A172 (cell line): ENCODE measurements around the gene ZDHHC9. TPM values are rescaled to one million over a fixed set of nuclear protein-coding genes. Genes with fewer than 3 reads are reported as not detected.
"Not testable (repeated sequence)": the region's sequence is repeated elsewhere in the genome, so short reads cannot be mapped to it uniquely, and the experiment has no call there.

Source experiments
- DNase-seq: peaks from one replicate; pipeline ENCODE4 v3.0.0-alpha.2; 2015; ENCODE audit warnings: low spot score
- total RNA-seq: library from RNA; depleted of rRNA; stranded (reverse); fragments of >200 nt; shearing (Covaris generic); gene quantifications from 2 replicates; pipeline ENCODE4 v1.2.3, GENCODE V29; 2014; rRNA removed

Gene ZDHHC9
- total RNA-seq = 10.4 and 18.8 TPM in 2 replicates

DNA sequence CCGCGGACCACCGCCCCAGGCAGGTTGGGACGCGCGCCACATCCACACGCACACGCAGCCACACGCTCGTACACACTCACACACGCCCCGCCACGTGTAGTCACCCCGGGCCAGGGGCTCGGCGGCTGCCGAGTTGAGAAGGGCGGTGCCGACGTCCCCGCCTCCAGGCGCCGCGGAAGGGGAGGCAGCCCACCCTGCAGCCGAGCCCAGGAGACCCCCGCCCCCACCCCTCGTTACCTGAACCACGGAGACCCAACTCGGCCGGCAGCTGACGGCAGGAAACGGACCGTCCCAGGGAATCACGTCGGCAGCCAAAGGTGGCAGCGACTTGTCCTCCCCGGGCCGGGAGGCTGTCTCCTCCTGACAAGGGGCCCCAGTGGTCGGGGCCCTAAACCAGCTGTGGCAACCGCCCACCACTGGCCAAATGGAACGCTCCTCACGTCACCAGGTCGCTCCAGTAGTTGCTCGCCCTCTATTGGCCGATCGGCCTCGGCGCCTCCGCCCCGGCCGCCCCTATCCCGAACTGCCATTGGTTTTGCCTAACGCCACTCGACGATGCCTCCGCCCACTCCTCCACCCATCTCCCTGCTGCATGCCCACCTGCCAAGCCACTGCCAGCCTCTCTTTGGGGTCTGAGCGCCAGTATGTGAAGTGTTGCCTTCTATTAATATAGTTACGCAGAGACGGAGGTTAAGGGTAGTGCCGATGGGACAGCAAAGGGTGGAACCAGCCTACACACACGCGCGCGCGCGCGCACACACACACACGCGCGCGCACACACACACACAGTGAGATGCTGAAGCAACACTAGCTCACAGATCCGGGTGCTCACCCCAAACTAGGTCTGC, at the start of gene ZDHHC9:
ZDHHC9 (minus strand) TSS at position 428 of the 848 bp plus-strand sequence. CDS start 1,941 bp downstream, outside the sequence.
- peak; percentile 61 for DNase-seq

DNA sequence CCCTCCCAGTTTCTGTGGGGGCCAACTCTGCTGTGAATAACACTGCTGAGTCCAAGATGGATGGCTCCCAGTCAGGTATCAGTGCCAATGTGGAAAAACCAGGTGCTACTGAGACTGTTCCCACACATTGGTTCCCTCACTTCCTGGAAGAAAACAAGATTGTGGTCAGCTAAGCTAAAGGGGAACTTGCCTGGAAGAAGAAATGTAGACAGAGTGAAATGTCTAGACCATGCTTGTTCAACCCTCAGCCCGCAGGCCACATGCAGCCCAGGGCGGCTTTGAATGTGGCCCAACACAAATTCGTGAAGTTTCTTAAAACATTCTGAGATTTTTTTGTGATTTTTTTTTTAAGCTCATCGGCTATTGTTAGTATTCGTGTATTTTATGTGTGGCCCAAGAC, 33.7 kb upstream of the ZDHHC9 start:
- DNase-seq = peak; percentile 0

DNA sequence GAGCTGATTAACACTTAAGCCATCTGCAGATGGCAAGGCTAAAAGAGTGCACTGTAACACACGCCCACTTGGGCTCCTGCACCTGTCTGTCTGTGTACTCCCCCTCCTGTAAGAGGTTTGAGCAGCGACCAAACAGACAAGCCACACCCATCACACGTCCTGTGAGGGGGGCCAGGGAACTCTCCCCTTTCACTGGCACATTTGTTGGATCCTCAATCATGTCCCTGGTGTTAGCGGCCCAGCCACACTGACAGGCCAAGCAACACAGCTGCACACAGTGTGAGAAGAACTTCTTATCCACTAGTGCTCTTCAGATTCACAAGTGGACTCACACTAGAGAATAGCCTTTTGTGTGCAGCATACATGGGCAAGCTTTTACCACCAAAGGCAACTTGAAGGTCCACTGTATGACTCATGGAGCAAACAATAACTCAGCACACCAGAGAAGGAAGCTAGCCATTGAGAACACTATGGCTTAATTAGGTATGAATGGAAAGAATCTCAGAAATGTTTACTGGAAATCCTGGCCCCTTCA, 33.2 kb upstream of the ZDHHC9 start:
- DNase-seq = peak; percentile 6

DNA sequence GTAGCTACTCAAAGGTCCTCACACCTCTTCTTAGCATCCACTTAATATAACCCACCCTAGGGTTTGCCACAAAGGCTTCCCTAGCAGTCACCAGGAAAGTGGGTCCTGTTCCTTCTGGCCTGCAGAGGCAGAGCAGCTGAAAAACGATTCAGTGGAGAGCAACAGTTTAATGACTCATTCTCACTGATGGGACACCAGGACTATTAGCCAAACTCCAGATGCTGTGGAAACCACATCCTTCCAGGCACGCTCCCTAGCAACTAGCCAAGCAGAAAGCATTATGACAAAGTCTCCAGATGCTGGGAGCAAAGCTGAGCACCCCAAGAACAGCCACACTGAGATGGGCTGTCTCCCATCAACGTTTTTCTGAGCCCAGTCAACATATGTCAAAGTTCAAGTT, 32.0 kb upstream of the ZDHHC9 start:
- DNase-seq = peak; percentile 21

DNA sequence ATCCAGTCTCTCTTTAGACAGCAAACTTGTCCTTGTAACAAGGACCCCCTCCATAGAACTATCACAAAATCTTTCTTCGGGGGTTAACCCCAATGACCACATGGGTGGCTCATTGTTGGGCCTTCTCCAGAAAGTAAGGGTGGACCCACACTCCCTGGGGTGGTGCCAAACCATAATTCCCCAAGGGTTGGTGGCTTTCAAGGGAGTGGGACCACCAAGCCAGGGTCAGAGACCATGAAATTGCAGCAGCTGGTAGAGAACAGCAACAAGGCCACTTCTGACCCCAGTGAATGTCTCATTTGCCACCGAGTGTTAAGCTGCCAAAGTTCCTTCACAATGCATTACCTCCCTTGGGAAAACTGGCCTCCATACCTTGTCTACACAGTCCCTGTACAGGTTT, 28.8 kb upstream of the ZDHHC9 start:
- no peak for DNase-seq

DNA sequence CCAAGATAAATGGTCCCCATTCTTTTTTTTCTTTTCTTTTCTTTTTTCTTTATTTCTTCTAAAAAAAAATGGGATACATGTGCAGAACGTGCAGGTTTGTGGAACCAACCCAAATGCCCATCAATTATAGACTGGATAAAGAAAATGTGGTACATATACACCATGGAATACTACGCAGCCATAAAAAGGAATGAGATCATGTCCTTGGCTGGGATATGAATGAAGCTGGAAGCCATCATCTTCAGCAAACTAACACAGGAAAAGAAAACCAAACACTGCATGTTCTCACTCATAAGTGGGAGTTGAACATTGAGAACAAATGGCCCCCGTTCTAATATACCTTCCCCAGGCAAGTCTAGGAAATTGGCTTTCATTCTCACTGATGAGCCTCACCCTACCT, 22.6 kb upstream of the ZDHHC9 start:
- DNase-seq = not testable (repeated sequence)

DNA sequence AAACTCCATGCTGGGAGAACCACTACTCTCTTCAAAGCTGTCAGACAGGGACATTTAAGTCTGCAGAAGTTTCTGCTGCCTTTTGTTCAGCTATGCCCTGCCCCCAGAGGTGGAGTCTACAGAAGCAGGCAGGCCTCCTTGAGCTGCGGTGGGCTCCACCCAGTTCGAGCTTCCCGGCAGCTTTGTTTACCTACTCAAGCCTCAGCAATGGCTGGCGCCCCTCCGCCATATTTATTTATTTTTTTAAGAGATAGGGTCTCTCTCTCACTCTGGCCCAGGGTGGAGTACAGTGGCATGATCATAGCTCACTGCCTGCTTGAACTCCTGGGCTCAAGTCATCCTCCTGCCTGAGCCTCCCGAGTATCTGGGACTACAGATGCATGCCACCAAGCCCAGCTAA, 15.4 kb upstream of the ZDHHC9 start:
- DNase-seq = not testable (repeated sequence)

DNA sequence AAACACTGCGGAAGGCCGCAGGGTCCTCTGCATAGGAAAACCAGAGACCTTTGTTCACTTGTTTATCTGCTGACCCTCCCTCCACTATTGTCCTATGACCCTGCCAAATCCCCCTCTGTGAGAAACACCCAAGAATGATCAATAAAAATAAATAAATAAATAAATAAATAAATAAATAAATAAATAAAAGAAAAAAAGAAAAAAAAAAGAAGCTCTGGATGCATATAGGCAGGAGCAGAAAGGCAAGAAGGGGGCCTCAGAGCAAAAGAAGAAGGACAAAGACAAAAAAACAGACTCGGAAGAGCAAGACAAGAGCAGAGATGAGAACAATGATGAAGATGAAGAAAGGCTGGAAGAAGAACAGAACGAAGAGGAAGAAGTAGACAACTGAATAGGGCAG, 8.1 kb upstream of the ZDHHC9 start:
- DNase-seq = not testable (repeated sequence)

DNA sequence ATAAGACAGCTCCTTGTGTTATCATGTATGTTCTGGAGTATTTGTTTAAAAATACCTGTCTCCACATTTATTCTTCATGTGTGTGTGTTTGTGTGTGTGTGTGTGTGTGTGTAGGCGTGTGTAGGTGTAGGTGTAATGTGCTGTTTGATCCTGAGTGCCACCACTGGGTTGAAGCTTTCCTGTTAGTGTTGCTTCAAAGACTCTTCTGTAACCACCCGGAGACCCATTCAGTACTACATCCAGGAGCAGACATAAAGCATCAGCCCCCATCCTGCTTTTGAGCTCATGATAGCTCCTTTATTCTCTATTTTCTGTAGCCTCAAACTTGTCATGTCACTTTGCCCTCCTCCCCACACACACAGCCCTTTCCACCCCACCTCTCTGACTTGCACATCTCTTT, 3.0 kb upstream of the ZDHHC9 start:
- no peak for DNase-seq

DNA sequence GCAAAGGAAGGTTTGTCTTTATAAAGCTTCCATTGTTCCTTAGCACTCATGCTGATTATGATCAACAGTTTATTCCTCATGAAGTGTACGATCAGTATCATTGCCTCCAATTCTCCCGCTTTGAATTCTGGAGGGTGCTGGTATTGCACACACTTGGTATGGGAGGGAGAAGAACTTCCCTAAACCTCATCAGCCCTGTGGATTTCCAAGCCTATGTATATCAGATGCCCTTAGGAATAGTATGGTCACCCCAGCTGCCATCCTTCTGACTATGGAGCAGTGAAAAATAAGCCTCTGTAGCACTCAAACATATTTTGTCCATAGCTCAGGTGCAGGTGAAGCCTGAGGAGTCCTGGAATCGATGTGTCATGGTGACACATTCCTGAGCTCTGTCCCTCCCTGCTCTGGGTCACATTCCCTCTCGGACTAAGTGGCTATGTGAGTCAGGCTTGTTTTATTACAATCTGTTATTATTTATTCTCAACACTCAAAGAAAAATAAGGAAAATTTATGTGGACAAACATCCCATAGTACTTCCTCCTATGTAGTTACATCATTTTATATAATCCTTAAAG, 2.0 kb upstream of the ZDHHC9 start:
- no peak for DNase-seq

DNA sequence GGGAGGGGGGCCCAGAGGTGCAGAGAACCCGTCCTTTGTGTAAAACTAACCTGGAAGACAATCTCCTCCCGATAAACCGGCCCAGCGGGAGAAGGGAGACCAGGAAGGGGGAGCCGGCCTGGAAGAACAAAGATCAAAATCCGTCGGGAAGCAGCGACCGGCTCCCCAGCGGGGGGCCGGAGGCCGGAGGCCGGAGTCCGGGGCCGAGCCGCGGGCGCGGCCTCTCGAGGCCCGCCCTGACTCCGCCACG, 552 bp downstream of the ZDHHC9 start:
- no peak for DNase-seq

DNA sequence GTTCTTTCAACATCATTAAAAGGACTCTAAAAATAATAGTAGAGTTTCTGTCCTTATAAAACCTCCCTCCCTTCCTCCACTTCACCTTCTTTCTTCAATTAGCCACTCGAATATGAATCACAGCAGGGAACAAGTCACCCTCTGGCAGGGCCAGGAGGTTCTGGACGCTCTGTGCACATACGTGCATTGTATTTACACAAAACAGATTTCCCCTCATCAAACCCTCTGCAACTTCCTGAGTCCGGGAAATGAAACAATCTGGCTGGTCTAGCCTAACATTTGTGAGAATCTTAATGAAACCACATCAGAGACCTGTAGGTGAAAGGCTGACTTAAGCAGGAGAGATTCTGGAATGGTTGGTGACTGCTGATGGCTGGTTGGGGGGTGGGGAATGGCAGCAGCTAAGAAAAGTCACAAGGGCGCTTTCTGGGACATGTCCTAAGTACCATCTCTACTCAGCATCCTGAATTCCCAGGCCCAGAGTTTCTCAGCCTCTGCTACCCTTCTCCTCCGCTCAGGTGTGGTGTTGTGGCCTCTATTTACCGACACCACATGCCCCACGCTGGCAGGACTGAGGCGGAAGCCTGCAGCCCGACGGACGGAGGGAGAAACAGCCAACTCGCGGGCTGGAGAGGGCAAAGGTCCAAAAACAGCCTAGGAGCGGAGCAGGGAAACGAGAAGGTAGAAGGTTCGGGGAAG, 1.0 kb downstream of the ZDHHC9 start:
- DNase-seq = no peak

DNA sequence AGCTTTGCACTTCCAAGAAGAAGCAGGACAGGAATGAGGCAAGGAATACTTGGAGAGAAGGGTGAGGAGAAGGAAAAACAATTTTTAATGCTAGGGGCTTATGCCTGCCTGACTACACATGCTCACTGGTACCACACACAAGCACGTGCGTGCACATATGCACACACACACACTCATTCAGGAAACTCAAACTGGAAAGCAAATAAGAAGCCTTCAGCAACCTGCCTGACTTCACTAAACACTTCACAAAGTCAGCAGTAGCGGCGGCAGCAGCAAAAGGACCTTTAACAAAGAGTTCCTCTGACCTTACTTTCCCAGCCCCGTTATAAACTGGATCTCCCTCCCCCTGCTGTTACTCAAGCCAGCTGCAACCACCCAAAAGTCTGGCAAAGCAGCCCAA, 3.3 kb downstream of the ZDHHC9 start:
- no peak for DNase-seq

DNA sequence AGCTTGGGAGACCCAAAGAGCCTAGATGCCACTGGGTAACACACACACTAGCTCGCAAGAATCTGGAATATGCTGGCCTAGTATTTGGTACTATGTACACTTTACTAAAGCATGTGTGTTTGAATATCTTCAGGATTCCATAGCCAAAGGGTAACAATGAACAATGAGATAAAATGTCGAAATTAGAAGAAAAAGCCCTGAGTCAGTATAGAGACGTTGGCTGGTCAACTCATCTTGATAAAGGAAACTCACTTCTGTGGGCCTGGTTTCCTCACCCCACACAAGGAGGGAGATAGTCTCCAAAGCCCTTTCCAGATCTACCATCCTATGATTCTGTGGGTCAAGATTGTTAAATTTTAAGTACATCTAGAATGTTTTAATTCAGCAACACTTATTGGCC, 6.9 kb downstream of the ZDHHC9 start:
- no peak for DNase-seq

DNA sequence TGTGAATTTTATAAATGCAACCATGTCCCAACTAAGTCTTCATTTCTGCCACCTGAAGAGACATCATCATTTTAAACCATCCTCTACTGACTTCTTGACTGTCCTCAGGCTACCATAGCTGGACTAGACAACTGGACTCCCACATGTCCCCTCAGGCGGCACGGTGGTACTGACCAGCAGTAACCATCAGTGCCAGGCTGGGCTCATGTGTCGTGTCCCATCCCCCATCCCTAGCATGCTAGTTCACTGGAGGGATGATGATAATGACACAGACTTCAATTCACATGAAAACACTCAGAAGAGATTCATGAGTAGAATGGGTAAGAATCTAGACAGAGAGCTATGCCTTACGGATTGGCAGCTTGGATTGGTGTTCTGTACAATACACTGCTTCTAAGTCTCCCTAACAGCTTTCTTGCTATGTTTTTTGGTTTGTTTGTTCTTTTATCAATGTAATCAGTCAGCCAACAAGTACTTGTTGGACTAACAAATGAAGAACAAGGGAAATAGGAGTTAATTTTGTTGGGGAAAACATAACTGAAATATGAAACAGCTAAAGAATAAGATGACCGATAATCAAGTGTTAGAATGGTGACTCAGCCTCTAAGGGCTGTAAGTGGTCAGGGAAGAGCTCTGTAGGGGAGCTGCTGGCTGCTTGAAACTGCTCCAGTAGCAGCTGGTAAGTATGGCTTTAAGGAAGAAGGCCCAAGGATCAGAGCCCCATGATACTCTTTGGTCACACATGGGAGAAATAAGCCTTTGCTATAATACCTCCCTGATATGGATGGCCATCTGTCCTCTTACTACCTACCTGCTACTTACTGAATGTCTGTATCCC, 10.3 kb downstream of the ZDHHC9 start:
- DNase-seq = no peak

DNA sequence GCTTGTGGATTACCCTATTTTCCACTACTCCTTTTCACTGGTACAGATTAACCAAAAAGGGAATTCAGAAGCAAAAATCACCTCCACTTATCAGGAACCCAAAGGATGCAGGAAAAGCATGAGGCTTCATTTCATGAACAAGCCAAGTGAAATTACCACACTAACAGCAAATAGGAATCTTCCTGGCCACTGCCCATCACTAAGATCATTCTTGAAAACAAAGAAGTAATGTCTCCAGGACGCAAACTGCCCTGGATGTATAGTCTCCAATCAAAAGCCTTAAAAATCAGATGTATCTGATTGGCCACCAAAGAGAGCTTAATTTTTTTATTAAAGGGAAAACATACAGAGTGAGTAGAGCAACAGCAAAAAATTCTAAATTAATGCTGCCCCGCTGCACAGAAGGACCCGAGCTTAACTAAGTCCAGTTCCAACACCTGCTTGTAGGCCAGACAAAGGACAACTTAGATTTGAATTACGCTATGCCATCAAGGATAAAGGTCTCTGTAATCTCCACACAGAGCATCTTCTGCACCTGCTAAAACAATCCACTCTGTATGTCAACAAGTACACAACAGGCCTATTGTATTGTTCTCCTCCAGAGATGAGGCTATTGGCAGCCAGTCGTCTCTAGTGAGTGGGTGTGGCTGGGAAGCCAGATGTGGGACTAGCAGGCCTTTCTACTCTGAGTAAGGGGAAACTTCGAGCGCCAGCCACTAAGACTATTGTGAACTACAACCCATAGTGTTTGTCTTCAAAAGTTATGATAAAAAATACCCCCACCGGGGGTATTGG, 12.4 kb downstream of the ZDHHC9 start:
- no peak for DNase-seq

DNA sequence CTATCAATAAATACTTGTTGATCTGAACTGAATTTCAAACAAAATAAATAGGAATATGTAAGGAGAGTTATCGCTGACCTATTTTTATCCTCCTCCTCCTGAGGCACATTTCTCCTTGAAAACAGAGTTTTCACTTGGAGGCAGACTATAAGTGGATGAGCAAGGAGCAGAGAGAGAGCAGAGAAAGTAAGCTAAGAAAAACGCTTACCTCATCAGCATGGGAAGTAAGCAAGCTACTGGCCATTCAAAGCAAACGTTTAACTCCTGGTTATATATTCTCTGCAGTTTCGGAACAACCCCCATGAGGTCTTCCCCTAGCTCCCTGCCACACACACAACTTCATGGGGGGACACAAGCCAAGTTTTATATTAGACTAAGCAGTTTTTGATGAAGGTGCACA, 13.2 kb downstream of the ZDHHC9 start:
- DNase-seq = no peak

DNA sequence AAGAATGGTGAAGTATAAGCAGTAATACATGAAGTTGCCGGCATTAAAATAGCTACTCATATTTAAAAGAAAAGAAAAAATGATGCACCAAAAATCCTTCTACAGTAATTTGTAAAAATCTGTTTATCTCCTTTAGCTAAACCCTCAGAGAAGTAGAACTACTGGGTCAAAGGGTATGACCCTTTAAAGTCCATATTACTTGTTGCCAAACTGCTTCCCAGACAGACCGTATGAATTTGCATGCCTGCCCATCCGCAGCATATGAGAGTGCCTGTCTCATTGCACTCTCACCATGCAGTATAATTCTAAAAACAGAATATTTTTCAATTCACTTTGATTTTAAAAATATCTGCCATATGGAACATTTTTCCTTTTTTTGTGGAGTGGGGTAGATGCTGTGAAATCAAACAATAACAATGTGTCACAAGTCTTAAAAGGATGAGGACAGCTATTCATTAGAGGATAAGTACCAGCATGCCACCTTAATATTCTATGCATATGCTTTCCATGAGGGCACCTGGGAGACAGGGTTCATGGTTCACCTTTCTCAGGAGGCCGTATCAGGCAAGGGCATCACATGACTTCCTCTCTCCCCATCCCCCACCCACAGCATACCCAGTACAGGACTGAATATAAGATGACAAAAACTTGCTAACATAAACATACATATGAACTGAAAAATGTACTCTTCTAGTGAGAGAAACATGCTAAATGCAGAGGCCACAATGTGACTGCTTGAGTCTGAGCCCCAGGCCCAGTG, 17.8 kb downstream of the ZDHHC9 start:
- DNase-seq = no peak

DNA sequence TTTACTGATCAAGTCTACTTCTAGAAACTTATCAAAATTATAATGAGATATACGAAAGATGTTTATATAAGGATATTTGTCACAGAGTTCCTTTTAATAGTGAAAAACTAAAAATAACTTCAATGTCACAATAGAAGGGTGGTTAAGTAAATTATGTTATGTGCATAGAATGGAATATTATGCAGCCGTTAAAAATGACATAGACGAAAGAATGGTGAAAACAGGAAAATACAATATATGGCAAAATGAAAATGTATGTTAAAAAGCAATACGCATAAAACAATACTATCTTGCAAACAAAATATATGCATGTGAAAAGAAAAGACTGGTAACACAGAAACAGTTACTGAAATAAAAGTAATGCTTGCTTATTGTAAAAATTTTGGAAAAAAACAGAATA, 19.1 kb downstream of the ZDHHC9 start:
- DNase-seq = no peak

DNA sequence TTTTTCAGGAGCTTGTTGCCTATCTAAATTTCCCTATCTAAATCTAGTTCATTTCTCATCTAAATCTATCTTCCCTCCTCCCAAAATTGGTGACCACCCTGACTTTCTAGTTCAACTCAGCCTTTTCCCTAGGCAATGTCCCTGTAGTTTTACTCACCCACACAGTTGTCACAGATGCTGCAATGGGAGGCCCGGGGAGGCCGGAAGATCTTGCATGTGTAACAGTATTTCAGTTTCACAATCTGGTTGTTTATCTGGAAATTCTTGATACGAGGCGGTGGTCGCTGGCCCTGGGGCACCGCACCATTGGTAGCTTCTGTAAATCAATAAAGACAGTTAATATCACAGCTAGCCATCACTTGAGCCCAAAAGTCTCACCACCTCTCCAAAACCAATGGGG, 20.2 kb downstream of the ZDHHC9 start:
- no peak for DNase-seq
